K562 (cell line): ENCODE results near the gene AGRN. TPM values are rescaled to one million over a fixed set of nuclear protein-coding genes. Genes with fewer than 3 reads are reported as not detected.

Source experiments
- CBX1 ChIP-seq: sonication (generic); IDR thresholded peaks from 2 replicates; pipeline ENCODE4 v1.6.1; 2016; ENCODE audit warnings: antibody characterized with exemption, low read depth, mild to moderate bottlenecking
- ERF ChIP-seq: fragments of 450-650 bp; formaldehyde crosslinking; IDR thresholded peaks from 2 replicates; pipeline ENCODE4 v1.4.0; 2020; ENCODE audit warnings: mild to moderate bottlenecking, mixed read lengths
- FOXO4 ChIP-seq: fragments of 450-650 bp; formaldehyde crosslinking; IDR thresholded peaks from 2 replicates; pipeline ENCODE4 v1.4.0; 2020; ENCODE audit warnings: mild to moderate bottlenecking, moderate library complexity
- NR2C1 ChIP-seq, 2 experiments: fragments of 450-650 bp; IDR thresholded peaks; 2 replicates each; pipeline ENCODE4 v1.6.1; 2017; ENCODE audit warnings: mild to moderate bottlenecking in 2 of 2, antibody characterized with exemption in 1 of 2, inconsistent platforms in 1 of 2, missing compliant biosample characterization in 1 of 2, missing genetic modification characterization in 1 of 2
- PRDM10 ChIP-seq: fragments of 450-650 bp; IDR thresholded peaks from 2 replicates; pipeline ENCODE4 v1.6.1; 2018; ENCODE audit not compliant: partially characterized antibody
- RBM22 ChIP-seq: fragments of 200-400 bp; formaldehyde crosslinking; IDR thresholded peaks from 2 replicates; pipeline ENCODE4 v1.6.1; 2018; ENCODE audit warnings: low read length, low read depth; ENCODE audit not compliant: poor library complexity, severe bottlenecking
- SMAD4 ChIP-seq: fragments of 250-450 bp; sonication (Bioruptor Pico); conservative IDR thresholded peaks from 2 replicates; pipeline ENCODE4 v1.8.0; 2021; ENCODE audit warnings: inconsistent platforms, mild to moderate bottlenecking, moderate library complexity
- SOX6 ChIP-seq: fragments of 450-650 bp; IDR thresholded peaks from 2 replicates; pipeline ENCODE4 v1.6.1; 2014; ENCODE audit warnings: mild to moderate bottlenecking
- STAG1 ChIP-seq: sonication (generic); formaldehyde crosslinking; IDR thresholded peaks from 2 replicates; pipeline ENCODE4 v1.5.0; 2020; ENCODE audit warnings: missing genetic modification reagents, borderline replicate concordance
- TFAP4 ChIP-seq: sonication (generic); formaldehyde crosslinking; IDR thresholded peaks from 2 replicates; pipeline ENCODE4 v1.8.0; 2022; ENCODE audit warnings: missing genetic modification reagents, mild to moderate bottlenecking, moderate library complexity, borderline replicate concordance
- THAP12 ChIP-seq: fragments of 250-450 bp; sonication (Bioruptor Pico); IDR thresholded peaks from 2 replicates; pipeline ENCODE4 v1.9.0; 2021; ENCODE audit warnings: mild to moderate bottlenecking, inconsistent platforms
- ZBTB1 ChIP-seq: sonication (generic); formaldehyde crosslinking; IDR thresholded peaks from 2 replicates; pipeline ENCODE4 v1.8.1; 2023; ENCODE audit warnings: missing genetic modification reagents, low read depth, mild to moderate bottlenecking, borderline replicate concordance
- ZBTB33 ChIP-seq: sonication (generic); formaldehyde crosslinking; IDR thresholded peaks from 2 replicates; pipeline ENCODE4 v1.8.1; 2023; ENCODE audit warnings: mild to moderate bottlenecking, missing genetic modification reagents
- ZNF133 ChIP-seq: fragments of 250-450 bp; sonication (Bioruptor Pico); IDR thresholded peaks from 2 replicates; pipeline ENCODE4 v1.4.0; 2020; ENCODE audit warnings: mild to moderate bottlenecking
- polyA plus RNA-seq, 8 experiments: library from polyadenylated mRNA; depleted of rRNA in 4 of 8; stranded (reverse) in 5 of 8; unstranded in 3 of 8; fragments of >200 nt; fragmentation: Nextera tagmentation in 2 of 8; fragmentation: Illumina TruSeq in 1 of 8; extraction: Ambion mirVana in 2 of 8; extraction: Trizol in 1 of 8; gene quantifications; 2 replicates each; pipeline versions ENCODE4 v1.2.1 to v1.2.3, GENCODE V29; 2011 to 2014; ENCODE audit warnings: inconsistent platforms in 1 of 8, missing spikeins in 1 of 8
- total RNA-seq, 7 experiments: library from RNA; depleted of rRNA in 6 of 7; stranded (reverse); fragments of >200 nt in 6 of 7; fragmentation: Illumina TruSeq in 2 of 7; extraction: Trizol in 2 of 7; gene quantifications; 2 replicates each; pipeline versions ENCODE4 v1.2.1 to v1.2.3, GENCODE V29; 2011 to 2021; ENCODE audit warnings: low replicate concordance in 1 of 7

AGRN gene
- total and polyA plus RNA-seq, 9 of the 15 experiments (the other 6 are each of a cell fraction or from before 2014, with no cell fraction given) = 0.04 to 111 (median 18.1) TPM

GRCh38 chr1:1040004-1040991, 20.4 kb downstream of the AGRN start (continued):
- peak; percentile 24 for TF ChIP-seq PRDM10
- TF ChIP-seq CBX1 = 0 out of 2 replicates have a peak, but pooled peaks have one; percentile 50
- TF ChIP-seq THAP12 (CRISPR knock-in tag) = peak; percentile 60; the same call in 1 of the 2 replicates
- no peak for TF ChIP-seq RBM22
- TF ChIP-seq ZBTB1 = peak; percentile 66; the same call in 1 of the 2 replicates
- TF ChIP-seq STAG1 (CRISPR knock-in tag) = 0 out of 2 replicates have a peak, but pooled peaks have one; percentile 8
- TF ChIP-seq ZBTB33 (CRISPR knock-in tag) = peak; percentile 69; the same call in 1 of the 2 replicates
- TF ChIP-seq ERF (CRISPR knock-in tag) = peak; percentile 42; the same call in 1 of the 2 replicates
- peak; percentile 68; the same call in 1 of the 2 replicates for TF ChIP-seq TFAP4 (CRISPR knock-in tag)
- peak; percentile 34; the same call in 1 of the 2 replicates for TF ChIP-seq SMAD4
- peak; percentile 31; the same call in 1 of the 2 replicates for TF ChIP-seq FOXO4
- TF ChIP-seq SOX6 = 0 out of 2 replicates have a peak, but pooled peaks have one; percentile 20
- no peak for TF ChIP-seq NR2C1 (IDR thresholded peaks at IDR 0.05)
- no peak for TF ChIP-seq NR2C1 (tag; IDR thresholded peaks at IDR 0.05)
- TF ChIP-seq ZNF133 (CRISPR knock-in tag) = no peak
